Transverse colon (tissue), 3 donors: ENCODE results near the gene TAF4.
"Not testable (repeated sequence)": the region's sequence is repeated elsewhere in the genome, so short reads cannot be mapped to it uniquely, and the experiment has no call there.

Experiments used
- CTCF ChIP-seq, 5 experiments: fragments of 200-600 bp in 3 of 5; fragments of 450-650 bp in 2 of 5; sonication (generic) in 3 of 5; IDR thresholded peaks; 1 replicate in 2 of 5; 2 replicates in 3 of 5; pipeline ENCODE4 v1.5.1; 2016 to 2017; ENCODE audit warnings: antibody characterized with exemption in 5 of 5, inconsistent platforms in 3 of 5, mild to moderate bottlenecking in 2 of 5, moderate library complexity in 1 of 5
- EP300 ChIP-seq: sonication (generic); formaldehyde crosslinking; IDR thresholded peaks from one replicate; pipeline ENCODE4 v1.6.1; 2017; ENCODE audit warnings: antibody characterized with exemption, low read depth

DNA sequence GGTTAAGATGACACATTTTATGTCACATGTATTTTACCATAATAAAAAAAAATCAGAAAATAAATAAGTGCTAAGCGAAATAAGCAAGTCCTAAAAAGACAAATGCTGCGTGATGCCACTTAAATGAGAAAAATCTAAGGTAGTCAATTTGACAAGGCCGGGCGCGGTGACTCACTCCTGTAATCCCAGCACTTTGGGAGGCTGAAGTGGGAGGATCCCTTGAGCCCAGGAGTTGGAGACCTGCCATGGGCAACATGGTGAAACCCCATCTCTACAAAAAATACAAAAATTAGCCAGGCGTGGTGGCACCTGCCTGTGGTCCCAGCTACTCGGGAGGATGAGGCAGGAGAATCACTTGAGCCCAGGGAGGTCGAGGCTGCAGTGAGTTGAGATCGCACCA is 18.5 kb upstream of the TAF4 start:
- TF ChIP-seq CTCF (IDR thresholded peaks at IDR 0.05); EP300: not testable (repeated sequence)
